HG03135 (cell line): ENCODE data around the gene FUT6.
A peak's percentile ranks its signal among the peaks of the same experiment; 100 is the strongest.

Source experiments
- ATAC-seq: cut with Tn5 transposase; IDR thresholded peaks from one replicate; pipeline ENCODE4 v1.9.1; 2021; ENCODE audit warnings: mild to moderate bottlenecking, moderate library complexity; ENCODE audit not compliant: unreplicated experiment

FUT6 gene

GRCh38 chr19:5806905-5807304, 32.6 kb downstream of the FUT6 start:
- no peak for ATAC-seq

- ATAC-seq = no peak
These were observed 33.4 kb downstream of the FUT6 start for GRCh38 chr19:5806133-5806489.

- no peak for ATAC-seq
These were observed 33.9 kb downstream of the FUT6 start for GRCh38 chr19:5805462-5806132.

DNA sequence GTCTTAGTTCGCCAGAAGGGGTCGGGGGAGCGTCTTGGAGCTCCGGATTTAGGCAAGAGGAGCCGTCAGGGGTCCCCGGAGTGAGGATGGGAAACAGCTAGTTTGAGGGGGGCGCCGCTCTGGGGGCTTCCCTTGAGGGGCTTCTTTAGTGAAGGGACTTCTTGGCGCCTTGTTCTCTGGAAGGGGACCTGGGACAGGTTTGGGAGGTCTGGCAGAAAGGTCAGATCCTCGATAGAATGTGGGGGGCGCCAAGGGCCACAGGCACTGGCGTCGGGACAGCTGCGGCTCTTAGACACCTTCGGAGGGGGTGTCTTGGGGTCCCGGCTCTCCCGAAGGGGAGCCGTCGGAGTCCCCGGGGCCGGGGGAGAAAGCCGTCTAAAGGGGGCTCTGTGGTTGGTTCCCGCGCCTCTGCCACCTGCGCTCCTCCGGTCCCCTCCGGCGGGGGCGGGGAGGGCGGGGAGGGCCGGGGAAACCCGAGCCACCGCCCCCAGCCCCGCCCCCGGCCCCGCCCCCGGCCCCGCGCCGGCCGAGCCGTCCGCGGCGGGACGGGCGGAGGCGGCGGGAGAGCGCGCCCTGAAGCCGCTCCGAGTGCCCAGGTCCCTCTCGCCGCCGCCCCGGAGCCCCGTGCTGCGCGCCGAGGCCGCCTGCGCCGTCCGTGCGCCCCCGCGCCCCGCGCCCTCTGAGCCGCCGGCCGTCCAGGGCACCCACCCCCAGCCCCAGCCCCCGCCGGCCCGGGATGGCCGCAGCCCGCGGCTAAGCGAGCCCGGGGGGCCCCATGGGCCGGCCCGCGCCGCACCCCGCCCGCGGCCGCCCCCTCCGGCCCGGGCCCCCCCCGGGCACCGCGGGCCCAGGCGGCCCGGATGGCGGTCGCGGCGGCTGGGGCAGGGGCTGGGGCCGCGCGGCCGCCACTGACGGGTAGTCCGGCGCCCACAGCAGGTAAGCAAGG, 34.7 kb downstream of the FUT6 start, which contains the start of gene NRTN:
NRTN (plus strand) TSS at position 552 of the 946 bp plus-strand sequence. CDS start 19,099 bp downstream, outside the sequence.
- no peak for ATAC-seq

- peak; percentile 86 for ATAC-seq
These were observed 35.6 kb downstream of the FUT6 start for GRCh38 chr19:5803752-5804515.

DNA sequence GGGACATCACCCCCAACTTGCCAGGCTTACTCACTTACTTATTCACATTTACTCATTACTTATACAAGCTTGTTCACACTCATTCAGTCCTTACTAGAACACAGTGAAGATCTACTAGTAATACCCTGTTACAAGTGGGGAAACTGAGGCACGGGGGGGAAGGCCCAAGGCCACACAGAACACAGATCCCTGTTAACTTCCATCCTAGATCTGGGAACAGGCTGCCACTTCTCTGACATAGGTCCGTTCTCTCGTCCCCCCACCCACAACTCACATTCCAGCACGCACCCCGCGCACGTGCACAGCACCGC, 36.1 kb downstream of the FUT6 start:
- no peak for ATAC-seq

DNA sequence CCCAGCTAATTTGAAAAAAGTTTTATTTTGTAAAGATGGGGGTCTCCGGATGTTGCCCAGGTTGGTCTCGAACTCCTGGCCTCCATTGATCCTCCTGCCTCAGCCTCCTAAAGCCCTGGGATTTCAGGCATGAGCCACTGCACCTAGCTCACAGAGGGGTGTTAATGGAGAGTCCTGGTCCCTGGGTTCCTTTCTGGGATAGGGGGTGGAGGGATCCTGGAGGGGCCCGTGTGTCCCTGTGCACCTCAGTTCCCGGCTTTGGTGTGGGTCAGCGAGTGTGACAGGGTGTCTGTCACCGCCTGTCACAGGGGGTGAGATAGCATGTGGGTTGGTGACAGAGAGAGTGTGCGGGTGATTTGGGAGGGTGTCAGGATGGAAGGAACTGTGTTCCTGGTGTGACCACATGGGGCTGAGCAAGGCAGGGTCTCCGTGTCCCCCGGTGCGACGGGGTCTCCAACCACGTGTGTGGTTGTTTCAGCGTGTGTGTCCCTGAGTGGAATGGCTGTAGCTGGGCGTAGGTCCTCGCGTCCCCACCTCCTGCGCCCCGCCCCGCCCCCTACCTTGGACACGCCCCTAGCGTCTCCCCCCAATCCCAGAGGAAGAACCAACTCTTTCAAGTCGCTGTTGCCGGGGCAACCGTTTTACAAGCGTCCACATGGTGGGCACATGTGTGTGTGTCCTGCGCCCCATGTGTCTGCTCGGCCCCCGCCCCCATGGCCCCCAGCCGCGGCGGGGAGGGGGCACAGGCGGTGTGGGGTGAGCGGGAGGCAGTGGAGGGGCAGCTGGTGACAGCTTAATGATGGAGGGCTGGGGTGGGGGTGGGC, 37.5 kb downstream of the FUT6 start:
- ATAC-seq = no peak

DNA sequence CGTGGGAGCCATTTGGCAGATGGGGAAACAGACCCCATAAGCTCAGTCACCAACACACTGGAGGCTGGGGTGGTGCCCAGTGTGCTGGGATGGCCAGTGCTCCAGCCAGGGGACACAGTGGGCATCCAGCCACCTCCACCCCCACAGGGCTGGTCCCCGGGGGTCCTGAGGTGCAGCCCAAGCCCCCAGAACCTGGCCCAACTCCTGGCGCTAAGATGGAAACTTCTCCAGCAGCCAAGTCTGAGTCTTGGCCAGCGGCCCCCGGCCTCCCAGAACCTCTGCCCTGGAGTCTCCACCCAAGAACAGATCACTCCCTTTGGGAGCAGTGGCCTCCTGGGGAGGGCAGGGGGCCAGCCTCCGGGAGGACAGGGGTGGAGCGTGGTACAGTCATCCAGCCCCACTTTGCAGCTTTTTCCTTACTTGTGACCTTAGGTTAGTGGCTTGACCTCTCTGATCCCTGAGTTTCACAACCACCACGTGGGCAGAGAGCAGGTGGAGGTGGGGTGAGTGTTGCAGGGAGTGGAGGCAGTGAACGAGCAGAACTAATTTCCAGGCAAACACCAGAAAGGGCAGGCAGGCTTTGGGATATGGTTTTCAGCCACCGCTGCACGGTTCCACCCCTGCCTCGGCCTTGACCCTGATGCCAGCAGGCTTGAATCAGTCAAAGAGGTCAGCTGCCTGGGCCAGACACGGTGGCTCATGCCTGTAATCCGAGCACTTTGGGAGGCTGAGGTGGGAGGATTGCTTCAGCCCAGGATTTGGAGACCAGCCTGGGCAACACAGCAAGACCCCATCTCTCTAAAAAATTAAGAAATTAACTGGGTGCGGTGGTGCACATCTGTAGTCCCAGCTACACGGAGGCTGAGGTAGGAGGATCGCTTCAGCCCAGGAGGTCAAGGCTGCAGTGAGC, 38.9 kb downstream of the FUT6 start:
- no peak for ATAC-seq

DNA sequence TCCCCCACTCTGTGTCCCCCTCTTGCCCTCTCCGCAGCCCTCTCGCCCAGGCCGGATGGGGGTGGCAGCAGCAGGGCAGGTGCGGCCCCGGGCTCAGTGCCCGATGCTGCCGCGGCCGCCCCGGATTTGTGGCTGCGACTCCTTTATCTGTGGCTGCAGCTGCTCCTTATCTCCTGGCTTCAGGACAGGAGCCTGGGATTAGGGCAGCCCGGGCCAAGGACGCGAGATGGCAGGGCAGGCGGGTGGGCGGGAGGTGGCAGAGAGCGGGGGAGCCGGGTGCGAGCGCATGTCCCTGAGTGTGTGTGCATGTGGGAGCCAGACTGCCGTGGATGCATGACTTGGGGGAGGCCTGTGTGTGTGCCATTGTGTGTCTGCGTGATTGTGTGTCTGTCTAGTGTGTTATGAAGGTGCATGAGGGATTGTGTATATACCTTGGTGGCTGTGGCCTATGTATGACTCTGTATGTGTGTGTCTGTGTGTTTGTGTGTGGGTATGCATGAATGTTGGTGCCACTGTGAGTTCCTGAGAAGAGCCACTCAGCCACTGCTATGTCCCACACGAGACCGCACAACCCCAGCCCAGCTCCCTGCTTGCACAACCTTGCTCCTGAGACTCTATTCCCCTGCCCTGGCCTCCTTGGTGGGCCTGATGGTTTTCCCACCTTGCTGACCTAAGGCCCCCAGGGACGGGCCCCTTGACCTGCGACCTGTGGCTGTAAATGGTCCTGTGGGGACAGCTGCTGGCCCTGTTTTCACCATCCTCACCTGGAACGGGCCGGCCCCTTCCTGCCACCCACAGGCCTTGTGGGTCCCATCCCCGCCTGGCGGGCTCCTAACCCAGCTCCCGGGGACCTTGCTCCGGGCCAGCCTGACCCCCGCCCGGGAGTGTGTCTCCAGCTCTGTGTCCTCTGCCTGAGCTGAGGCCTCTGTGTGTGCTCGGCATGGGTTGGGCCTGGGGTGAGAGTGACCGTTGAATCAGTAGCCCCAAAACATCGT, 40.0 kb downstream of the FUT6 start:
- ATAC-seq = no peak

DNA sequence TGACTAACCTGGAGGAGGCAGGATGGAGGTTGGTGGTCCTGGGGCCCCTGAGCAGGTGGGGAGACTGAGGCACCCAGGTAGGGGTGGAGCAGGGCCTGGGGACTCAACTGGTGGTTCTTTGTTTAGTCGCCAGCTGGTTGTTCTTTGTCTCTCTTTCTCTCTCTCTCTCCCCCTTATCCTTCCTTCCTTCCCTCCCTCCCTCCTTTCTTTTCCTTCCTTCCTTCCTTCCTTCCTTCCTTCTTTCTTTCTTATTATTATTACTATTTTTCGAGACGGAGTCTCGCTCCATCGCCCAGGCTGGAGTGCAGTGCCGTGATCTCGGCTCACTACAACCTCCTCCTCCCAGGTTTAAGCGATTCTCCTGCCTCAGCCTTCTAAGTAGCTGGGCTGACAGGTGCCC, 41.3 kb downstream of the FUT6 start:
- ATAC-seq = no peak

DNA sequence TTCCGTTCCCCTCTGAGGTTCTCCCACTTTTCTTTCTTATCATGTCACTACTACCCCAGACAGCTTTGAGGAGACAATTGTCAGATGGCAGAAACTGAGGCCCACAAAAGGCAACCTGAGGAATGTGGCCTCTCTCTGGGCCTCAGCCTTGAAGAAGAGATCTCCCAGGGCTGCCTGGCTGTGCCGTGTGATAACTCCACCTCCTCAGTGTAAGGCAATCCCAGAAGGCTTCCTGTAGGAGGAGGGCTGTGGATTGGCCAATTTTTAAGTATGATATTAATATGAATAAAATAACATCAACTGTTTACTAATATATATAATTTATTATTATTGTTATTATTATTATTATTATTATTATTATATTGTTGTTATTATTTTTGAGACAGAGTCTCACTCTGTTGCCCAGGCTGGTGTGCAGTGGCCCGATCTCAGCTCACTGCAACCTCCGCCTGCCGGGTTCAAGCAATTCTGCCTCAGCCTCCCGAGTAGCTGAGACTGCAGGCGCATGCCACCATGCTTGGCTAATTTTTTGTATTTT, 44.1 kb downstream of the FUT6 start:
- no peak for ATAC-seq

DNA sequence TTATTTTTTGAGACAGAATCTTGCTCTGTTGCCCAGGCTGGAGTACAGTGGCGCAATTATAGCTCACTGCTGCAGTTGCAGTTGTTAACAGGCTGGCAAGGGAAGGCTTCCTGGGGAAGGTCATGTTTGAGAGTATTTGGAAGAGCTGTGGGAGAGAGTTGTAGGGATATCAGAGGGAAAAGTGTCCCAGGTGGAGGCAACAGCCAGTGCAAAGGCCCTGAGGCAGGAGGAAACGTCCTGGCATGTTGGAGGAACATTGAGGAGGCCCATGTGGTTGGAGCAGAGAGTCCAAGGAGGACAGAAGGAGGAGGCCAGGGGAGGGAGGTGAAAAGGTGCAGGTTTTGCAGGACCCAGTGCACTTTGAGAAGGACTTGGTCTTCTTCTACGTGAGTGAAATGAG, 46.3 kb downstream of the FUT6 start:
- no peak for ATAC-seq

- ATAC-seq = no peak
These were observed 47.3 kb downstream of the FUT6 start for GRCh38 chr19:5792224-5792623.

GRCh38 chr19:5790559-5791520, 48.7 kb downstream of the FUT6 start, which contains the start of gene DUS3L:
TSS of gene DUS3L (minus strand) at chr19:5791163. CDS start at chr19:5791141, 22 bp downstream.
- ATAC-seq = peak; percentile 93

DNA sequence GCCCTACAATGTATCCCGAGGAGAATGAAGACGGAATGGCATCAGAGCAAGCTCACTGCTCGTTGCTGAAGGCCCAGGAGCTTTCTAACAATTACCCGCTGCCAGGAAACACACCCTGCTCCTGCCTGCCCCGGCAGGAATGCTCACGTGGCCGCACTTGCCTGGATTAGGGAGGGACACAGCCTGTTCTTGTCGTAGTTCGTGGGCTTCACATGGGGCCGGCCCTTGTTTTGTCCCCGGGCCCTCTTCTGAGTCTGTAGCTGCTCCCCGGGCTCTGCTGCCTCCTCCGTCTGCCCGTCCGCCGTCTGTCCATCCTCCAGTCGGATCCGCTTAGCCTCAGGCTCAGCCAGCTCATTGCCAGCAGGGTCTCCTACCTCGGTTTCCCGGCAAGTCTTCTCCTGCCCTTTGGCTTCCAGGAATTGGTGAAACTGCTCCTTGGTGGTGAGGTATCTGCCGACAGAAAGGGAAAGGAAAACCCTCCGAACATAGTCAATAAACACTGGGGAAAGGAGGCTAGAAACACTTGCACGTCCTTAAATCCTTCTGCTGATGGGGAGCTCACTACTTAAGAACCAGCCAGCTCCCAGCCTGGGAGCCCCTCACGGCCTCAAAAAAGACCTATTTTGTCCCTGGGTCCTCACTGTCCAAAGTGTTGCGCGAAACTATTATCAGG, 49.5 kb downstream of the FUT6 start:
- ATAC-seq = no peak

DNA sequence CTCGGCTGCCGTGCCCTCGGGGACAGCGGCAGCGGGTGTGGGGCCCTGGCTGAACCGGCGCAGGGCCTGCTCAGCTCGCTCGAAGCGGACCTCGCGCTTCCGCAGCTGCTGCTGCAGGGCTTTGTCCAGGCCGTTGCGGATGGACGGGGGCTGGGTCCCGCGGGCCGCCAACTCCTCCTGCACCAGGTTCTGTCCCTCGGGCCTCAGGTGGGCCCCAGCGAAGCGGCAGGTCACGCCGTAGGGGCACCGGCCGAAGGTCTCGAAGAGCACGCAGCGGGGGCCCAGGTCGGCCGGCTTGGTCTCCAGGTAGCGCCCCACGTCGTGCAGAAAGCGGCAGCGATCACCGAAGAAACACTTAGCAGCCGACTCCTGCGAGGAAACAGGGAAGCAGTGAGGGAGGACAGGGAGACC, 50.1 kb downstream of the FUT6 start:
- ATAC-seq = no peak
